ENCODE results near the gene FBXL7. TPM values are rescaled to one million over a fixed set of nuclear protein-coding genes. Genes with fewer than 3 reads are reported as not detected.

Gene FBXL7
- total RNA-seq, 2 donors from 2014 or later, result 21.1 to 31.7 TPM

DNA sequence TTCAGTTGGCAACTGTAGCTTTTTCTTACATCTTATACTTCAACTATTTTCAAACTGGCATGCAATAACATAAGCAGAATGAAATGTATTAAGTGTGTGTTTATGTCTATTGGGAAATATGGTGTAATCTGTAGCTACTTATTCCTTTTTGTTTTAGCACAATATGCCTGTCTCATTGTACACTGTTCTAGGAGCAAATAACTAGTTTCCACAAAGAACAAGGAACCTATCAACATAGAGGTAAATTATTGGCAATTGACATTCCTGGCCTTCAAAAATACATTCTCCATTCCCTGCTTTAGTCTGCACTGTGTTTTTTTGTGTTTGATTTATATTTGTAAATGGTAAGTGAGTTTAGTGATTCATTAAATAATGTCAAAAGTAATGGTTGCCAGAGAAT, 75.7 kb downstream of the FBXL7 start:
- Histone ChIP-seq H3K27ac (peak overlapping the region in 1 of 2 donors; percentile 5), H3K4me1 (ENCODE audit: control insufficient read depth in 1 of 2, low read depth in 2 of 2) (peaks cover 10 to 46% of the 10 kb centered on the region in 2 donors), H3K36me3 (no peaks in the 10 kb centered on the region), H3K4me3 (no peak overlapping the region), H3K9me3 (no peaks in the 10 kb centered on the region), H3K27me3 (replicated peaks; ENCODE audit: insufficient read depth) (no peaks in the 10 kb centered on the region)
- DNase-seq (ENCODE audit: low spot score), result no peak
- TF ChIP-seq, protein P1, sequence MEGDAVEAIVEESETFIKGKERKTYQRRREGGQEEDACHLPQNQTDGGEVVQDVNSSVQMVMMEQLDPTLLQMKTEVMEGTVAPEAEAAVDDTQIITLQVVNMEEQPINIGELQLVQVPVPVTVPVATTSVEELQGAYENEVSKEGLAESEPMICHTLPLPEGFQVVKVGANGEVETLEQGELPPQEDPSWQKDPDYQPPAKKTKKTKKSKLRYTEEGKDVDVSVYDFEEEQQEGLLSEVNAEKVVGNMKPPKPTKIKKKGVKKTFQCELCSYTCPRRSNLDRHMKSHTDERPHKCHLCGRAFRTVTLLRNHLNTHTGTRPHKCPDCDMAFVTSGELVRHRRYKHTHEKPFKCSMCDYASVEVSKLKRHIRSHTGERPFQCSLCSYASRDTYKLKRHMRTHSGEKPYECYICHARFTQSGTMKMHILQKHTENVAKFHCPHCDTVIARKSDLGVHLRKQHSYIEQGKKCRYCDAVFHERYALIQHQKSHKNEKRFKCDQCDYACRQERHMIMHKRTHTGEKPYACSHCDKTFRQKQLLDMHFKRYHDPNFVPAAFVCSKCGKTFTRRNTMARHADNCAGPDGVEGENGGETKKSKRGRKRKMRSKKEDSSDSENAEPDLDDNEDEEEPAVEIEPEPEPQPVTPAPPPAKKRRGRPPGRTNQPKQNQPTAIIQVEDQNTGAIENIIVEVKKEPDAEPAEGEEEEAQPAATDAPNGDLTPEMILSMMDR (IDR thresholded peaks at IDR 0.05), result no peak
- no peak for ATAC-seq (ENCODE audit: insufficient number of reproducible peaks, low FRiP score, low read depth)

DNA sequence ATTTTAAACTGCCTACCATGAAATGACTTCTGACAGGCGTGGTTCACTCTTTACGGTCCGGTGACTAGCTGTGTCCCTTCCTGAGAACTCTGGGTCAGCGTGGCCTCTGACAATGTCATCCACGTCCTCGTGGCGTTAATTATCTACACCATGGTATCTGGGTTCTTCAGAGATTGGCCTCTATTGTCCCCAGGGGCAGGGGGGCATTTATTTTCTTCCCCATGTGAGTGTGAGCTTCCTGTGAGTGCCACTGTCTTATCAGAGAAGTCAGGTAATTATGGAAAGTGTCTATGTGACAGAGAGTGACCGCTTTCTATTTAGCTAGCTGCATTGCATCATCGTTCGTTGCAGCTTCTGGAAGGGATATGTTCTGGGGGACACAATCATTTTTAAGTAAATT, 77.2 kb downstream of the FBXL7 start:
- TF ChIP-seq, protein P1 (IDR thresholded peaks at IDR 0.05), result no peak
- Histone ChIP-seq H3K27me3 (replicated peaks; ENCODE audit: insufficient read depth) (no peaks in the 10 kb centered on the region), H3K4me3 (no peak overlapping the region), H3K27ac (no peak overlapping the region), H3K9me3 (no peaks in the 10 kb centered on the region), H3K36me3 (no peaks in the 10 kb centered on the region), H3K4me1 (ENCODE audit: control insufficient read depth in 1 of 2, low read depth in 2 of 2) (peaks cover 10 to 38% of the 10 kb centered on the region in 2 donors)
- DNase-seq (ENCODE audit: low spot score) (no peak), ATAC-seq (ENCODE audit: insufficient number of reproducible peaks, low FRiP score, low read depth) (no peak)

DNA sequence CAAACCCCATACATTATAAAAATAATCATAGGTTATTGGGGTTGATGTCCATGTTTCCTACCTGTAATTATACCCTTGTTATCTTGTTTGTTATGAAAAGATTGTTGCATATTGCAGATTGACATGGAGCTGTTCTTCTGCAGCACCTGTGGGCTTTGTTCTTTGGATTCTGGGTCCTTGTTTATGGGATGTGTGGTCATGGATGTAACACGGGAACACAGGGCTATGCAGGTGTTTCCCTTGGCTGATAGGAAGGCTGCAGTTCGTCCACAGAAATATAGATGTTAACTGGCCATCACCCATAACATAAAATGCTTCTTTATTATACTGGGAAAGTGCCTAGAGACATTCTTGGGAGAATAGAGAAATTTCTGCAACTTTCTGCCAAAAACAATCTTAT, 77.9 kb downstream of the FBXL7 start:
- no peak overlapping the region for H3K27ac ChIP-seq
- no peaks in the 10 kb centered on the region for H3K36me3 ChIP-seq
- H3K9me3 ChIP-seq, result no peaks in the 10 kb centered on the region
- TF ChIP-seq, protein P1 (IDR thresholded peaks at IDR 0.05), result no peak
- ATAC-seq (ENCODE audit: insufficient number of reproducible peaks, low FRiP score, low read depth) (no peak), DNase-seq (ENCODE audit: low spot score) (no peak)
- H3K4me1 ChIP-seq (ENCODE audit: control insufficient read depth in 1 of 2, low read depth in 2 of 2), result peaks cover 10 to 38% of the 10 kb centered on the region in 2 donors
- H3K27me3 ChIP-seq (replicated peaks; ENCODE audit: insufficient read depth), result no peaks in the 10 kb centered on the region
- no peak overlapping the region for H3K4me3 ChIP-seq

DNA sequence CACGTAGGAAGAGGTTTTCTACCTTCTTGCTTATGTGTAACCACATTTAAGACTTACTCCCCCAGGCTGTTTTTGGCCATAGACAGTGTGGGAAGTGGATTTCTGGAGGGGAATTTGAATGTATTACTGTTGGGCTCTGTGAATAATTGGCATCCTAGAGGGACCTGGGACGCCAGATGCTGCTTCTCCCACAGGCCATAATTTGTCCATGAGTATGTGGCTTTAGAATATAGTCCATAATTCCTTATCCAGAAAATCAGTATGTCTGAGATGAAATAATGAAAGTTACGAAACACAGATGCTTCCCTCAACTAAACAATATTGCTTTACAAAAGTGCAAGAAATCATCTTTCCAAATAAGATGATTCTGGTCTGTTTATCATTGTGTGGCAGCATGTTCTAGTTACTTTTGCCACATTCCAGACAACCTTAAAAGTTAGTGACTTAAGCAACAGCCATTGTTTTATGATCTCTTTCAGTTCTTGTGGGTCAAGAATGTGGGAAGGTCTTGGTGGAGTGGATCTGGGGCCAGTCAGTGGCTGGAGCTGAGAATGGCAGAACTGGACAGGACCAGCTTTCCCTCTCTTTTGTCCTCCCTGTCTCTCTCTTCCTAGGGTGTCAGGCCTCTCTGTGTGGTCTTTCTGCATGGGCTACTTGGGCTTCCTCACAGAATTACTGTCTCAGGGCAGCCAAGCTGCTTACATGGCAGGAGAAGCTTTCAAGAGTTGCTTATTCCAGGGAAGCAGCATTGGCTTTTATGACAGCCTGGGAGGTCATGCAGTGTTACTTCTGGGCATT, 79.4 kb downstream of the FBXL7 start:
- Histone ChIP-seq H3K4me1 (ENCODE audit: control insufficient read depth in 1 of 2, low read depth in 2 of 2) (peaks cover 7 to 34% of the 10 kb centered on the region in 2 donors), H3K36me3 (no peaks in the 10 kb centered on the region), H3K9me3 (no peaks in the 10 kb centered on the region), H3K4me3 (no peak overlapping the region), H3K27me3 (replicated peaks; ENCODE audit: insufficient read depth) (no peaks in the 10 kb centered on the region), H3K27ac (no peak overlapping the region)
- ATAC-seq (ENCODE audit: insufficient number of reproducible peaks, low FRiP score, low read depth), result no peak
- no peak for DNase-seq (ENCODE audit: low spot score)
- TF ChIP-seq, protein P1 (IDR thresholded peaks at IDR 0.05), result no peak

DNA sequence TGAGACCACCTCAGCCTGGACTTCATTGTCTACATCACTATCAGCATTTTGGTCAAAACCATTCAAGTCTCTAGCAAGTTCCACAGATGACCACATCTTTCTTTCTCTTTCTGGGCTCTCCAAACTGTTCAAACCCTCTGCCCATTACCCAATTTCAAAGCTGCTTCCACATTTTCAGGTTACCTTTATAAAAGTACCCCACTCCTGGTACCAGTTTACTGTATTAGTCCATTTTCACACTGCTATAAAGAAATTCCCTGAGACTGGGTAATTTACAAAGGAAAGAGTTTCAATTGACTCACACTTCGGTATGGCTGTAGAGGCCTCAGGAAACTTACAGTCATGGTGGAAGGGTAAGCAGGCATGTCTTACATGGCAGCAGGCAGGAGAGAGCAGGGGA, 84.5 kb downstream of the FBXL7 start:
- Histone ChIP-seq H3K9me3 (no peaks in the 10 kb centered on the region), H3K4me1 (ENCODE audit: control insufficient read depth in 1 of 2, low read depth in 2 of 2) (peaks cover 0 to 3% of the 10 kb centered on the region in 2 donors), H3K4me3 (no peak overlapping the region), H3K27ac (no peak overlapping the region), H3K27me3 (replicated peaks; ENCODE audit: insufficient read depth) (no peaks in the 10 kb centered on the region), H3K36me3 (no peaks in the 10 kb centered on the region)
- DNase-seq (ENCODE audit: low spot score), result no peak
- ATAC-seq (ENCODE audit: insufficient number of reproducible peaks, low FRiP score, low read depth), result no peak
- TF ChIP-seq, protein P1 (IDR thresholded peaks at IDR 0.05), result no peak

All from thoracic aorta (tissue), 2 donors.